ENCODE data around the gene ZNF629.

Gene ZNF629

DNA sequence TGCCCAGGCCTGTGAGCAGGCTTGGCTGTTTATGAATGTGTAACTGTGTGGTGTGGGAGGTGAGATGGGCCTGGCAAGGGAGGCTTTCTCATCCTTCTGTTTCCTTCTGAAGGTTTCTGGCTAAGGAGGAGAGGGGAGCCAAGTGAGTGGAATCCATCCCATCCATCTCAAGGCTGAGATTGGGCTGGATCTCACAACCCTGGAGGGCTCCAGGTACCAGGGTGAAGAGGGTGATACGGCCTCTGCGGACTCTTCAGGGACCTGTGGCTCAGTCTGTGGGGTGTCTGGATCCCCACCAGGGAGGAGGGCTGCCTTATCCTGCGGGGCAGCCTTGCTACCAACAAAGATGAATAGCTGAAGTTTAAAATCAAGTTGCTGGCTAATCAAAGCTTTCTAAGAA is 7.0 kb downstream of the ZNF629 start:
- Mint-ChIP-seq H3K27me3 (peaks cover 12% of the 10 kb centered on the region), H3K9me3 (no peaks in the 10 kb centered on the region), H3K4me3 (no peak overlapping the region), H3K36me3 (no peaks in the 10 kb centered on the region), H3K4me1 (peaks cover 16% of the 10 kb centered on the region), H3K27ac (no peak overlapping the region)
- CTCF ChIA-PET = no interaction called here
- DNase-seq = no peak

DNA sequence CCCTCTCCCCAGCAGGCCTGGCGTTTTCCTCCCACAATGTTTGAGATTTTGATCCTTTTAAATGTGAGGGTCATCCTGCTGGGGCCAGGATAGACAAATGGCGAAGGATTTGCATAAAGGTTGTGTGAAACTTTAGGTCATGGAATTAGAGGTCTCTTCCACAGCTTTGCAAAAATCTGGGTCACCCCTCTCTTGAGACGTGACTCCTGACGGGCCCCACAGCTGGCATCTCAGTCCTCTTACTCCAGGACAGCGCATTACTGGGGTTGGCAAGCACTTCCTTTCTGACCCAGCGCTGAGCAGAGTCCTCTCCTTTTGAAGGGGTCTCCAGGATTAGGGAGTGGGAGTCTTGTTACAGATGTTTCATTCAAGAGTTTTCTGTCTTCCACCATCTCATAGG is 7.4 kb downstream of the ZNF629 start:
- Mint-ChIP-seq H3K4me3 (no peak overlapping the region), H3K9me3 (no peaks in the 10 kb centered on the region)

DNA sequence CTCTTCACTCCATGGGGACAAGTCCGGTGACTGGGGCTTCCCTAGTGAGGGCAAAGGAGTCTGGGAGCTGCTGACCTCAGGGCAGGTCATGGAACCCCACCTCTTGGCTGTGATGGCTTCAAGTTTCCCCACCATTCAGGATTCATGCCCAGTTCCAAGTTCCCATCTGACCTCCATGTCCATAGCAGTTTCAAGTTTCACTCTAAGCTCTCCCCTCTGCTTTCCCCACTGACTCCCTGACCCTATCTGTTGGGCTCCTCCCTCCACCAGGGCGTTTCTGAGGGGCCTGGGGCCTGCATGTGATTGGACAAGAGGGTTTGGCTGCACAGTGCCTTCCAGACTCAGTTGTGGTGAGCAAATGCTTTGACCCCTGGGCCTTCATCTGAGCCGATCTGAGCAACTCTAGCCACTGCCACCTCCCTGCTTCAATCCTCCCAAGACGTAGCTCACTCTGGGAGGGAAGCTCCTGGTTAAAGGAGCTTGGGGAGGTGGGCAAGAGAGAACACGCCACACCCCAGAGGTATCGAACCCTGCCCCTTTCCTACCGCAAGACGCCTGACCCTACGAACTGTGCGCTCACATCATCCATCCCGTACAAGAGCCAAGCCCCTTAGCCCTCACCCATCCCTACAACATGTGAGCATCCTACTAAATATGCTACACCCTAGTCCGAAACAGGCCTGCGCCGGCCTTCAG is 8.3 kb downstream of the ZNF629 start:
- CTCF ChIA-PET = no interaction called here
- Mint-ChIP-seq H3K27ac (no peak overlapping the region), H3K9me3 (no peaks in the 10 kb centered on the region), H3K27me3 (peaks cover 3% of the 10 kb centered on the region), H3K36me3 (peaks cover 4% of the 10 kb centered on the region), H3K4me1 (peaks cover 23% of the 10 kb centered on the region), H3K4me3 (no peak overlapping the region)
- DNase-seq = no peak

More for the DNA sequence above, 7.4 kb downstream of the ZNF629 start:
- peaks cover 8% of the 10 kb centered on the region for H3K27me3 Mint-ChIP-seq
- no peak for DNase-seq
- CTCF ChIA-PET = no interaction called here
- peaks cover 1% of the 10 kb centered on the region for H3K36me3 Mint-ChIP-seq
- peaks cover 19% of the 10 kb centered on the region for H3K4me1 Mint-ChIP-seq
- no peak overlapping the region for H3K27ac Mint-ChIP-seq

DNA sequence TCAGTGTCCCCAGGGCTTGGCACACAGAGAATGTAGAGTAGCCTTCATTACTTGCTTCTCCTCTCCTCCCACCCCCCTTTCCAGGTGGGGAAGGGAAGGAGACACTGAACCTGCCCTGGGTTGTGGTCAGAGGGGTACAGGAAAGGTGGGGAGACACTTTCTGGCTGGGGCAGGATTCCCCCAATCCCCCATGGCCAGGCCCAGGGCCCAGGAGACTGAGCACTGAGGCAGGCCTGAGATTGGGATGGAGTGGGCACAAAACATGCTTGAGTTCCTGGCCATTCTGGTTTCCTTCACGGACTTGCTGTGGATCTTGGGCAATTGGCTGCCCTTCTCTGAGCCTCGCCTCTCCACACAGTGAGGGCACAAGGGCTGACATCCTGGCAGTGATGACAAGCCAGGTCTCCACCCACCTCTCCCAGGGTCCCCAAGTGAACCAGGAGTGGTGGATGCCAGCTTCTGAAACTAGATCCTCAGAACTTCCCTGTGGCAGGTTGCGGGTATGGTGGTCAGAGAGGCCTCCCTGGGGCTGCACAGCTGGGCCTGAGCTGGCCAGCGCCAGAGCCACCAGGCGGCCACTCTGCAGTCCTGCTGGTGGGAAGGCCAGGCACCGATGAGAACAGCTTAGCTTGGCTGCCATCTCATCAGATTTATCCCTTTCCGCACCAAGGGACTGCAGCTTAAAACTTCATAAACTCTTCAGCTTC is 9.3 kb downstream of the ZNF629 start:
- H3K27ac Mint-ChIP-seq = no peak overlapping the region
- H3K4me1 Mint-ChIP-seq = peaks cover 23% of the 10 kb centered on the region
- peak overlapping the region; percentile 93 for H3K4me3 Mint-ChIP-seq
- no peak for DNase-seq
- H3K9me3 Mint-ChIP-seq = no peaks in the 10 kb centered on the region
- peaks cover 3% of the 10 kb centered on the region for H3K27me3 Mint-ChIP-seq
- peaks cover 11% of the 10 kb centered on the region for H3K36me3 Mint-ChIP-seq
- CTCF ChIA-PET = interaction anchor here (1.2 to 1.3 kb wide), 2 partner anchors 20 to 68 kb away, joined by 3 to 5 read pairs; no protein-coding TSS in a partner anchor

DNA sequence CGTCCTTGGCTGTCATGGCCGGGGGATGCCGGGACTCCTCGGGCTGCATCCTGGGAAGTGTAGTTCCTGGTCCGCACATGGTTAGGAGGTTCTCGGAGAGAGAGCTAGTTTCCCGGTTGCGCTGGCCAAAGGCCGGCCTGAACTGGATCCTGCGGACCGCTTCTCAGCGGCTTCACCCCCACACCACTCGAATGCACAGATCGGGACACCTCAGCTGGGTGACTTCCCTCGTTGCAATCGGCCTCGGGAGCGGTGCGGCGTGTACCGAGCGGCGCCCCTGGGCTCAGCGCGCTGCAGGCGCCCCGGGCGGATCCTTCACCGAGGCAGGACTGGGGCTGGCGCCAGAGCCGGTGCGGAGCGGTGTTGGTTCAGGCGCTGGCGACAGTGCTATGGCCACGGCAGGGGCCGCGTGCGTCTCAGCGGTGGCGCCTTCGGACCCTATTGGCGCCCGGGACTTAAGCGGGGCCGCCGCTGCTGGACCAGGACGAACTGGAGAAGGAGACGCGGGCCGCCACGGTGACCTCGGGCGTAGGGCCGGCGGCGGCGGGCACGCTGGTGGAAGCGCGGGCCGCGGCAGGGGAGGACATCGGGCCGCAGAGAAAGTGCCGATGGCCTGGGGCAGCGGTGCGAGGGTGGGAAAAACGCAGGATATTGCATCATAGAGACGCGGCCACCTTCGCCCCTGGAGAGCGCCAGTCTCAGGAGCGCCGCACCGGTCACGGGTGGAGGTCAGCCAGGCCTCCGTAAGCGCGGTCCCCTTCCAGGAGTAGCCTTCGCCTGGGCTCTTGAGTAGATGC is 11.4 kb downstream of the ZNF629 start:
- Mint-ChIP-seq H3K27me3 (peaks cover 3% of the 10 kb centered on the region), H3K27ac (peak overlapping the region; percentile 88), H3K4me3 (peak overlapping the region; percentile 93), H3K9me3 (no peaks in the 10 kb centered on the region), H3K36me3 (peaks cover 24% of the 10 kb centered on the region), H3K4me1 (peaks cover 30% of the 10 kb centered on the region)
- CTCF ChIA-PET = interaction anchor here (0.6 kb wide), 1 partner anchor 108 kb away, joined by 5 read pairs; no protein-coding TSS in a partner anchor
- DNase-seq = peak; percentile 78

DNA sequence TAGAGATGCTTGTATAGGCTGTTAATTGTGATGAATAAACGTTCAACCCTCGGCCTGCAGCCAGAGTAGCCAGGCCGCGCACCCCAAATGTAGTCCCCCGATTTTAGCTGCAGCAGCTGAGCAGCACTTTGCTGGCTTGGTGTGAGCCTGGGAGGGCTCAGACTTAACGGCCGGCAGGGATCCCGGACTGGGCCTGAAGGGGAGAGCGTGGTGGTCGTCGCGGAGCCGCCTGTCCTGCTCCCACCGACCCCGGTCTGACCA is 11.9 kb downstream of the ZNF629 start:
- DNase-seq = no peak
- H3K4me1 Mint-ChIP-seq = peaks cover 30% of the 10 kb centered on the region
- CTCF ChIA-PET = interaction anchor here (0.6 kb wide), 1 partner anchor 109 kb away, joined by 5 read pairs; no protein-coding TSS in a partner anchor
- H3K36me3 Mint-ChIP-seq = peaks cover 28% of the 10 kb centered on the region
- H3K27ac Mint-ChIP-seq = peak overlapping the region; percentile 88
- peaks cover 3% of the 10 kb centered on the region for H3K27me3 Mint-ChIP-seq
- peak overlapping the region; percentile 93 for H3K4me3 Mint-ChIP-seq
- H3K9me3 Mint-ChIP-seq = no peaks in the 10 kb centered on the region

DNA sequence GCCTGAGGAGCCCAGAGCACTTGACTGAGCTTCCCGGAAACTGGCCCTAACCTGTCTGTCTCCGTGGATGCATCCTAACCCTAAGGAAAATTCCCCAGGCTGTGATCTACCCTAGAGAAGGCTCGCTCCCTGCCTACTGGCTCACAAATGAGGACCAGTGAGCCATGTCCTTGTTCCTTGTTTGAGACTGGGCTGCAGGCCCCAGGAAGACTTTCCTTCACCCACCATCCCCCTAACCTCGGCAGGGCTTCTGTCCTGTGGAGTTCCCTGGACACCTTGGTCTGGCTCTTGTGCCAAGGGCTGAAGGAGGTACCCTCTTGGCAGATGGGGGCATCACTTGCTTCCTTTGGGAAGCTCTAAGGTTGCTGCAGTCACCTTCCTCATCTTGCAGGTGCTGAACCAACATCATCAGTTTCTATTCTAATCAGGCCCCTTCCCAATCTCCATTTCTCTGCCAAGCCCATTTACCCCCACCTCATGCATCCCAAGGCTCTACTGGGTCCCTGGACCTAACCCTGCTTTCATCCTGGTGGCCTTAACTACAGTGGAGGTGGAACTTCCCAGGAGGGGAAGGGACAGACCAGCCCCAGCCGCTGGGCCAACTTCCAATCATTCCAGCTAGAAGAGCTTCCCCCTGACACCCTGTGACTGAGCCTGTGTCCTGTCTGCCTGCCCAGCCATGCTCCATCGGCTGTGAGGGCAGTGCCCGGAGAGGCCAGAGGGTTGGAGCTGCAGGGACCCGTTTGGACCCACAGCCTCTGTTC is 12.5 kb downstream of the ZNF629 start:
- Mint-ChIP-seq H3K4me3 (peak overlapping the region; percentile 93), H3K27me3 (peaks cover 3% of the 10 kb centered on the region), H3K4me1 (peaks cover 30% of the 10 kb centered on the region), H3K27ac (peak overlapping the region; percentile 33), H3K9me3 (no peaks in the 10 kb centered on the region), H3K36me3 (peaks cover 30% of the 10 kb centered on the region)
- CTCF ChIA-PET = interaction anchor here (0.6 kb wide), 1 partner anchor 109 kb away, joined by 5 read pairs; no protein-coding TSS in a partner anchor
- no peak for DNase-seq

DNA sequence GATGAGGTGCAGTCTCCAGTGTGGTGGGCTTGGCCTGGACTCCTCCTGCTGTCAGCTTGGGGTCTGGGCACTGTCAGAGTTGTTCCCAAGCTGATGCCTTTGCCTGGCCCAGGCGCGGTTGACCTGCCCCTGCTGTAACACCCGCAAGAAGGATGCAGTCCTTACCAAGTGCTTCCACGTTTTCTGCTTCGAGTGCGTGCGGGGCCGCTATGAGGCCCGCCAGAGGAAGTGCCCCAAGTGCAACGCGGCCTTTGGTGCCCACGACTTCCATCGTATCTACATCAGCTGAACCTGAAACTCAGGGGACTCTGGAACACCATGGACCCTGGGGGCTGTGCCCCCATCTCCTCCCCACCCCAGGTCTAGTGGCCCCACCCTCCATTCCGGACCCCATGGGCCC is 13.2 kb downstream of the ZNF629 start:
- Mint-ChIP-seq H3K27me3 (peaks cover 3% of the 10 kb centered on the region), H3K4me1 (peaks cover 30% of the 10 kb centered on the region), H3K36me3 (peaks cover 35% of the 10 kb centered on the region), H3K4me3 (no peak overlapping the region), H3K9me3 (no peaks in the 10 kb centered on the region), H3K27ac (no peak overlapping the region)
- CTCF ChIA-PET = no interaction called here
- no peak for DNase-seq

DNA sequence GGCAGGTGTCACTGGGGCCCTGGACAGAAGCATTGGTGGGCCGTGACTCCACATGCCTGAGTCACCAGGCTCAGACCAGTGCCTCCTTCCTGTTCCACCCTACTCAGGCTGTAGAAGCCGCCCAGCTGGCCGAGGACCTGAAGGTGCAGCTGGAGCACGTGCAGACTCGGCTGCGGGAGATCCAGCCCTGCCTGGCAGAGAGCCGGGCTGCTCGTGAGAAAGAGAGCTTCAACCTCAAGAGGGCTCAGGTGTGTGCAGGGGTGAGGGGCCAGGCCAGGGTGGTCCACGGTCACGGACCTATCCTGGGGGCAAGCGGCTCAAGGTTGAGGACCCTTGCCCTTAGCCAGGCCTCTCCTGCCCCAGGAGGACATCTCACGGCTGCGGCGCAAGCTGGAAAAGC is 15.3 kb downstream of the ZNF629 start:
- no peak overlapping the region for H3K4me3 Mint-ChIP-seq
- no peak overlapping the region for H3K27ac Mint-ChIP-seq
- CTCF ChIA-PET = no interaction called here
- H3K9me3 Mint-ChIP-seq = no peaks in the 10 kb centered on the region
- DNase-seq = no peak
- H3K4me1 Mint-ChIP-seq = peaks cover 23% of the 10 kb centered on the region
- peaks cover 45% of the 10 kb centered on the region for H3K36me3 Mint-ChIP-seq
- no peaks in the 10 kb centered on the region for H3K27me3 Mint-ChIP-seq

DNA sequence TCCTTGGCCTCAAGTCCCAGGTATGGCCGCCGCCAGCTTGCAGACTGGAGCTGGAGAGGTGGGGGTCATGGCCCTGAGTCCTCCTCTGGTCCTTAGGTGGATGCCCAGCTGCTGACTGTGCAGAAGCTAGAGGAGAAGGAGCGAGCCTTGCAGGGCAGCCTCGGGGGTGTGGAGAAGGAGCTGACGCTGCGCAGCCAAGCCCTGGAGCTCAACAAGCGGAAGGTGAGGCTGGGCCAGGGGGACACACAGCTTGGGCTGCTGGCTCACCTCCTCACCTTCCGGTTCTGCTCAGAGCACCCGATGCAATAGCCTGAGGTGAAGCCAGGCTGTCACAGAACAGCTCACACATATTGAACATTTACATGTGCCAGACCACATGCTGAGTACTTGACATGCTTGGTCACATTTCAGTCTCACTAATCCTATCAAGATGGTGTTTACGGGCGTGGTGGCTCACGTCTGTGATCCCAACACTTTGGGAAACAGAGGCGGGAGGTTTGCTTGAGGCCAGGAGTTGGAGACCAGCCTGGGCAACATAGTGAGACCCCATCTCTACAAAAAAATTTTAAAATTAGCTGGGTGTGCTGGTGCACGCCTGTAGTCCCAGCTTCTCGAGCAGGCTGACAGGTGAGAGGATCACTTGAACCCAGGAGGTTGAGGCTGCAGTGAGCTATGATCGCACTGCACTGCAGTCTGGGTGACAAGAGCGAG is 17.5 kb downstream of the ZNF629 start:
- no peak overlapping the region for H3K4me3 Mint-ChIP-seq
- peaks cover 61% of the 10 kb centered on the region for H3K36me3 Mint-ChIP-seq
- CTCF ChIA-PET = no interaction called here
- no peaks in the 10 kb centered on the region for H3K9me3 Mint-ChIP-seq
- DNase-seq = no peak
- H3K4me1 Mint-ChIP-seq = peaks cover 10% of the 10 kb centered on the region
- no peak overlapping the region for H3K27ac Mint-ChIP-seq
- H3K27me3 Mint-ChIP-seq = no peaks in the 10 kb centered on the region

DNA sequence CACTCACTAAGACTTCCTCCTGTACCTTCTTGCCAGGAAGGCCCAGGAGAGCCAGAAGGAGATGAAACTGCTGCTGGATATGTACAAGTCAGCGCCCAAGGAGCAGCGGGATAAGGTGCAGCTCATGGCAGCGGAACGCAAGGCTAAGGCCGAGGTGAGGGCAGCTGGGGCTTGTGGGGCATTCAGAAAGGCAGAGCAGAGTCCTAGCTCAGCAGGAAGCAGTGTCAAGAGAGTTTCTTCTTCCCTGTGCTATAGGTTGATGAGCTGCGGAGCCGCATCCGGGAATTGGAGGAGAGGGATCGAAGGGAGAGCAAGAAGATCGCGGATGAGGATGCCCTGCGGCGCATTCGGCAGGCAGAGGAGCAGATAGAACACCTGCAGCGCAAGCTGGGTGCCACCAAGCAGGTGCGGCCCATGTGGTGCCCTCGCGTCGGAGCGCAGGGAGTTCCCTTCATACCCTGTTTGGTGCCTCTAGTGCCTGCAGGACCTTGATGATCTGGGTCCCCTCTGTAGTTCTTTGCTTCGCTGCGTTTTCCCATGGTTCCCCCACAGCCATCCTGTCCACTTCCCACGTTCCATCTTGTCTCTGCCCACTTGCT is 18.3 kb downstream of the ZNF629 start:
- Mint-ChIP-seq H3K36me3 (peaks cover 64% of the 10 kb centered on the region), H3K4me3 (no peak overlapping the region), H3K27ac (no peak overlapping the region), H3K9me3 (no peaks in the 10 kb centered on the region), H3K4me1 (peaks cover 10% of the 10 kb centered on the region), H3K27me3 (no peaks in the 10 kb centered on the region)
- CTCF ChIA-PET = no interaction called here
- DNase-seq = no peak

DNA sequence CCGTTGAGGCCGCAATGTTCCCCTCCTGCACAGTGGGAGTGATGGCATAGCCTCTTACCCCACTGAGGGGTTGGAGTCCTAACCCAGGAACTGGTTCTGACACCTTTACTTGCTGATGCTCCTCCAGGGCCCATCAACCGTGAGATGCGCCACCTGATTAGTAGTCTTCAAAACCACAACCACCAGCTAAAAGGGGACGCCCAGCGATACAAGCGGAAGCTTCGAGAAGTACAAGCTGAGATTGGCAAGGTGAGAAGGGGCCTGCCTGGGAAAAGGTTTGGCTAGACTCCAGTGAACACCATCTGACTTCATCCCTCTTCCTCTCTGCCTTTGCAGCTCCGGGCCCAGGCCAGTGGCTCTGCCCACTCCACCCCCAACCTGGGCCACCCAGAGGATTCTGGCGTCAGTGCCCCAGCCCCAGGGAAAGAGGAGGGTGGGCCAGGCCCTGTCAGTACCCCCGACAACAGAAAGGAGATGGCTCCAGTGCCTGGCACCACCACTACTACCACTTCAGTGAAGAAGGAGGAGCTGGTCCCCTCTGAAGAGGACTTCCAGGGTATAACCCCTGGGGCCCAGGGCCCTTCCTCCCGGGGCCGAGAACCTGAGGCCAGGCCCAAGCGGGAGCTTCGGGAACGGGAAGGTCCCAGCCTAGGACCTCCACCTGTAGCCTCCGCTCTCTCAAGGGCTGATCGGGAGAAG is 19.1 kb downstream of the ZNF629 start:
- Mint-ChIP-seq H3K9me3 (no peaks in the 10 kb centered on the region), H3K27ac (no peak overlapping the region), H3K27me3 (no peaks in the 10 kb centered on the region), H3K4me1 (peaks cover 18% of the 10 kb centered on the region), H3K4me3 (no peak overlapping the region), H3K36me3 (peaks cover 61% of the 10 kb centered on the region)
- DNase-seq = no peak
- CTCF ChIA-PET = no interaction called here

DNA sequence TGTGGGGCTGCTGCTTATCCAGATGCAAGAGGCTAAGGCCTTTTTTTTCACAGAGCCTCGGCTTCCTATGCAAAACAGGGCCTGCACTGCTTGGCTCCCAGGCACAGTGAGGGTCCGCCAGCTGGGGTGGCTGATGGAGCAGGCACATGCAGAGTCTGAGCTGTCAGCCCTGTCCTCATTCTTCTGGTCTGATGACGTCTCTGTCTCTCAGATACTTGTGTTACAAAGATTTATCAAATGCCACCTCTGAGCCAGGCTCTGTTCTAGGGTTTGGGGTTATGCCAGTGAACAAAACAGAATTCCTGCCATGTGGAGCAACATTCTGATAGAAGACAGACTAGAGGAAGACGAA is 20.1 kb downstream of the ZNF629 start:
- H3K9me3 Mint-ChIP-seq = no peaks in the 10 kb centered on the region
- CTCF ChIA-PET = no interaction called here
- peaks cover 53% of the 10 kb centered on the region for H3K36me3 Mint-ChIP-seq
- DNase-seq = no peak
- peaks cover 17% of the 10 kb centered on the region for H3K4me1 Mint-ChIP-seq
- H3K4me3 Mint-ChIP-seq = no peak overlapping the region
- no peaks in the 10 kb centered on the region for H3K27me3 Mint-ChIP-seq
- no peak overlapping the region for H3K27ac Mint-ChIP-seq
